Spleen (tissue), 11 donors: ENCODE results near the gene CDKN2AIPNL. TPM values are rescaled to one million over a fixed set of nuclear protein-coding genes. Genes with fewer than 3 reads are reported as not detected.
A peak's percentile ranks its signal among the peaks of the same experiment; 100 is the strongest.

ENCODE experiments used
- DNase-seq: peaks from one replicate; pipeline ENCODE4 v3.0.0-alpha.2; 2020
- H3K27ac ChIP-seq, 8 donors: fragments of 200-600 bp; sonication (generic) in 7 of 8; 1 replicate in 4 of 8; 2 replicates in 4 of 8; pipeline versions ENCODE4 v1.5.0 to v1.8.0; 2016 to 2021; ENCODE audit warnings: inconsistent platforms in 4 of 8, mild to moderate bottlenecking in 4 of 8, moderate library complexity in 1 of 8
- H3K27me3 ChIP-seq, 7 donors: fragments of 200-600 bp; sonication (generic) in 6 of 7; replicated peaks in 1 of 7; 1 replicate in 4 of 7; 2 replicates in 3 of 7; pipeline versions ENCODE4 v1.5.0 to v1.8.0; 2016 to 2021; ENCODE audit warnings: inconsistent platforms in 3 of 7, mild to moderate bottlenecking in 1 of 7
- H3K36me3 ChIP-seq, 6 donors: fragments of 200-600 bp; sonication (generic) in 5 of 6; 1 replicate in 4 of 6; 2 replicates in 2 of 6; pipeline versions ENCODE4 v1.5.0 to v1.8.0; 2016 to 2021; ENCODE audit warnings: inconsistent platforms in 2 of 6
- H3K4me1 ChIP-seq, 6 donors: fragments of 200-600 bp; sonication (generic) in 5 of 6; 1 replicate in 3 of 6; 2 replicates in 3 of 6; pipeline versions ENCODE4 v1.5.0 to v1.8.0; 2016 to 2021; ENCODE audit warnings: inconsistent platforms in 3 of 6
- H3K4me3 ChIP-seq, 8 donors: fragments of 200-600 bp; sonication (generic) in 7 of 8; 1 replicate in 4 of 8; 2 replicates in 4 of 8; pipeline versions ENCODE4 v1.5.0 to v1.8.0; 2016 to 2021; ENCODE audit warnings: inconsistent platforms in 4 of 8, mild to moderate bottlenecking in 4 of 8, moderate library complexity in 2 of 8
- H3K9me3 ChIP-seq, 8 donors: fragments of 200-600 bp; sonication (generic) in 7 of 8; 1 replicate in 4 of 8; 2 replicates in 4 of 8; pipeline versions ENCODE4 v1.5.0 to v1.8.0; 2016 to 2021; ENCODE audit warnings: inconsistent platforms in 4 of 8
- POLR2A ChIP-seq, 3 donors: fragments of 450-650 bp; IDR thresholded peaks; one replicate each; pipeline ENCODE4 v1.5.1; 2017; ENCODE audit warnings: antibody characterized with exemption in 3 of 3, mild to moderate bottlenecking in 1 of 3
- POLR2AphosphoS5 ChIP-seq, 3 donors: sonication (generic); formaldehyde crosslinking; IDR thresholded peaks; one replicate each; pipeline ENCODE4 v1.5.1; 2017; ENCODE audit warnings: antibody characterized with exemption in 3 of 3
- WGBS, 5 donors: extraction: QIAGEN DNeasy Blood & Tissue Kit in 3 of 5; methylation state at CpG; one replicate each; pipeline versions ENCODE4 v1.1.5 to v1.1.7; 2013 to 2018; 5-methylcytosine and 5-hydroxymethylcytosine counted together
- intact Hi-C: fragments of 100-400 bp; cut with DNase I; formaldehyde crosslinking; loops from one replicate; pipeline ENCODE4 v1.15.0; 2023; ENCODE audit warnings: low total_unique reads
- polyA plus RNA-seq, 3 donors: library from polyadenylated mRNA; stranded (reverse); fragments of 200-250 nt; gene quantifications; one replicate each; pipeline ENCODE4 v1.2.1, GENCODE V29; 2013
- total RNA-seq, 7 donors: library from RNA; depleted of rRNA in 3 of 7; stranded (reverse); fragments of >200 nt in 3 of 7; fragmentation: NEBNext Ultra II Directional in 4 of 7; extraction: Animal tissue kit (Norgen Biotek cat#: 25700) in 4 of 7; gene quantifications; one replicate each; pipeline versions ENCODE4 v1.1.0 to v1.2.1, GENCODE V29; 2016 to 2021
- TF ChIP-seq, protein P1 (sequence below), 11 experiments: fragments of 200-600 bp in 7 of 11; fragments of 450-650 bp in 4 of 11; sonication (generic) in 4 of 11; IDR thresholded peaks in 8 of 11; conservative IDR thresholded peaks in 3 of 11; 1 replicate in 7 of 11; 2 replicates in 4 of 11; pipeline versions ENCODE4 v1.4.0 to v1.8.0; 2016 to 2021; ENCODE audit warnings: antibody characterized with exemption in 11 of 11, inconsistent platforms in 4 of 11, mild to moderate bottlenecking in 1 of 11
- donor health status: healthy with polysubstance abuse.
- donor health status: DM: no; HTN: no; CAD: no; lungs with moderate emphysema.
- donor health status: DM: no; HTN: no; CAD: no.
- donor health status: Bipolar disorder and iron deficiency.
- donor health status: healthy.
- donor health status: DM: no; HTN: no; CAD: no.
- donor health status: DM: yes; HTN: yes; CAD: no.

The CDKN2AIPNL gene
- total and polyA plus RNA-seq, 10 donors = 13.1 to 42.7 (median 16.3) TPM

GRCh38 chr5:134410822-134411221, 859 bp downstream of the CDKN2AIPNL start:
- Histone ChIP-seq H3K9me3 (no peaks in the 10 kb centered on the region), H3K27me3 (no peaks in the 10 kb centered on the region), H3K4me1 (peaks cover 8 to 44% (median 37%) of the 10 kb centered on the region in 6 donors), H3K27ac (peak overlapping the region in 2 of 8 donors; percentile 89 to 91), H3K36me3 (peaks cover 0 to 29% (median 5%) of the 10 kb centered on the region in 6 donors), H3K4me3 (peak overlapping the region; percentile 70 to 98 (median 81))
- TF ChIP-seq POLR2AphosphoS5 (IDR thresholded peaks at IDR 0.05) (no peak), POLR2A (IDR thresholded peaks at IDR 0.05) (no peak)
- TF ChIP-seq, protein P1, sequence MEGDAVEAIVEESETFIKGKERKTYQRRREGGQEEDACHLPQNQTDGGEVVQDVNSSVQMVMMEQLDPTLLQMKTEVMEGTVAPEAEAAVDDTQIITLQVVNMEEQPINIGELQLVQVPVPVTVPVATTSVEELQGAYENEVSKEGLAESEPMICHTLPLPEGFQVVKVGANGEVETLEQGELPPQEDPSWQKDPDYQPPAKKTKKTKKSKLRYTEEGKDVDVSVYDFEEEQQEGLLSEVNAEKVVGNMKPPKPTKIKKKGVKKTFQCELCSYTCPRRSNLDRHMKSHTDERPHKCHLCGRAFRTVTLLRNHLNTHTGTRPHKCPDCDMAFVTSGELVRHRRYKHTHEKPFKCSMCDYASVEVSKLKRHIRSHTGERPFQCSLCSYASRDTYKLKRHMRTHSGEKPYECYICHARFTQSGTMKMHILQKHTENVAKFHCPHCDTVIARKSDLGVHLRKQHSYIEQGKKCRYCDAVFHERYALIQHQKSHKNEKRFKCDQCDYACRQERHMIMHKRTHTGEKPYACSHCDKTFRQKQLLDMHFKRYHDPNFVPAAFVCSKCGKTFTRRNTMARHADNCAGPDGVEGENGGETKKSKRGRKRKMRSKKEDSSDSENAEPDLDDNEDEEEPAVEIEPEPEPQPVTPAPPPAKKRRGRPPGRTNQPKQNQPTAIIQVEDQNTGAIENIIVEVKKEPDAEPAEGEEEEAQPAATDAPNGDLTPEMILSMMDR (IDR thresholded peaks at IDR 0.05 in 8 of 11, conservative IDR thresholded peaks at IDR 0.05 in 3 of 11) = no peak
- 65 to 78% (median 71%) methylated on average over 4 of the region's 4 CpGs for WGBS, 5 donors
- no peak for DNase-seq
- intact Hi-C loops = loop anchor here (2.0 to 10.0 kb wide), 3 partner anchors 54 to 164 kb away; no protein-coding TSS in a partner anchor

GRCh38 chr5:134409321-134409720, 2.4 kb downstream of the CDKN2AIPNL start:
- no peak for DNase-seq
- WGBS, 5 donors = 82 to 93% (median 85%) methylated on average over 6 of the region's 6 CpGs
- Histone ChIP-seq H3K4me3 (no peak overlapping the region), H3K9me3 (no peaks in the 10 kb centered on the region), H3K27ac (peak overlapping the region in 1 of 8 donors; percentile 12), H3K36me3 (peaks cover 0 to 41% (median 5%) of the 10 kb centered on the region in 6 donors), H3K27me3 (no peaks in the 10 kb centered on the region), H3K4me1 (peaks cover 8 to 44% (median 37%) of the 10 kb centered on the region in 6 donors)
- intact Hi-C loops = no loop called here
- TF ChIP-seq POLR2A (IDR thresholded peaks at IDR 0.05) = no peak
- no peak for TF ChIP-seq POLR2AphosphoS5 (IDR thresholded peaks at IDR 0.05)
- TF ChIP-seq, protein P1 (IDR thresholded peaks at IDR 0.05 in 8 of 11, conservative IDR thresholded peaks at IDR 0.05 in 3 of 11) = no peak

- H3K4me1 ChIP-seq = peaks cover 8 to 28% (median 24%) of the 10 kb centered on the region in 6 donors
- TF ChIP-seq POLR2AphosphoS5 (IDR thresholded peaks at IDR 0.05) (no peak), POLR2A (IDR thresholded peaks at IDR 0.05) (no peak)
- no peak overlapping the region for H3K27ac ChIP-seq
- H3K27me3 ChIP-seq = no peaks in the 10 kb centered on the region
- no peak for DNase-seq
- peaks cover 0 to 66% (median 14%) of the 10 kb centered on the region in 6 donors for H3K36me3 ChIP-seq
- intact Hi-C loops = no loop called here
- no peaks in the 10 kb centered on the region for H3K9me3 ChIP-seq
- 73 to 100% (median 89%) methylated on average over 1 of the region's 1 CpG for WGBS, 5 donors
- H3K4me3 ChIP-seq = no peak overlapping the region
Measured at GRCh38 chr5:134406390-134406789, 5.3 kb downstream of the CDKN2AIPNL start.

GRCh38 chr5:134403951-134404350, 7.7 kb downstream of the CDKN2AIPNL start:
- Histone ChIP-seq H3K27me3 (no peaks in the 10 kb centered on the region), H3K4me3 (no peak overlapping the region), H3K36me3 (peaks cover 0 to 81% (median 16%) of the 10 kb centered on the region in 6 donors), H3K4me1 (peaks cover 0 to 3% (median 1%) of the 10 kb centered on the region in 6 donors), H3K27ac (no peak overlapping the region), H3K9me3 (no peaks in the 10 kb centered on the region)
- no peak for DNase-seq
- WGBS, 5 donors = 95 to 97% (median 97%) methylated on average over 5 of the region's 5 CpGs
- intact Hi-C loops = no loop called here
- TF ChIP-seq POLR2AphosphoS5 (IDR thresholded peaks at IDR 0.05) (no peak), POLR2A (IDR thresholded peaks at IDR 0.05) (no peak)
- TF ChIP-seq, protein P1 (IDR thresholded peaks at IDR 0.05 in 8 of 11, conservative IDR thresholded peaks at IDR 0.05 in 3 of 11) = no peak
